DMS79 (cell line): ENCODE data around the gene GGT7.
A peak's percentile ranks its signal among the peaks of the same experiment; 100 is the strongest.
"Not testable (repeated sequence)": the region's sequence is repeated elsewhere in the genome, so short reads cannot be mapped to it uniquely, and the experiment has no call there.

Experiments
- DNase-seq: peaks from one replicate; lab custom pipeline; 2025; lab: John Stamatoyannopoulos, UW

The GGT7 gene

DNA sequence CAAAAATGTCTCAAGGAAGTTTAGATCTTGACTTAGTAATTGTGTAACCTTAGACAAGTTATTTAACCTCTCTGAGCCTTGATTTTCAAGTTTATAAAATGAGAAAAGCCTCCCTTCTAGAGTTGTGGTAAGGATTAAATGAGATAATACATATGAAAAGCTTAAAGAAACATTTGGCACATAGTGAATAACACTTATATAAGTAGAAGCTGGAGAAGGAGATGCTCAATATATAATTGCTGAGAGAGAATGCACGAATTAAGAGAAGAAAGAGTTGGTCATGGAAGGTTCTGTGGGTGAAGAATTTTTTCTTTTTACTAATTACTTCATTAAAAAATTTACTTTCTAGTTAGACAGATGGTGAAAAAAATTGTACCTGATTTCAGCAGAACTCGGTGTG, 9.0 kb upstream of the GGT7 start:
- no peak for DNase-seq

GRCh38 chr20:34880971-34881370, 8.3 kb upstream of the GGT7 start:
- not testable (repeated sequence) for DNase-seq

DNA sequence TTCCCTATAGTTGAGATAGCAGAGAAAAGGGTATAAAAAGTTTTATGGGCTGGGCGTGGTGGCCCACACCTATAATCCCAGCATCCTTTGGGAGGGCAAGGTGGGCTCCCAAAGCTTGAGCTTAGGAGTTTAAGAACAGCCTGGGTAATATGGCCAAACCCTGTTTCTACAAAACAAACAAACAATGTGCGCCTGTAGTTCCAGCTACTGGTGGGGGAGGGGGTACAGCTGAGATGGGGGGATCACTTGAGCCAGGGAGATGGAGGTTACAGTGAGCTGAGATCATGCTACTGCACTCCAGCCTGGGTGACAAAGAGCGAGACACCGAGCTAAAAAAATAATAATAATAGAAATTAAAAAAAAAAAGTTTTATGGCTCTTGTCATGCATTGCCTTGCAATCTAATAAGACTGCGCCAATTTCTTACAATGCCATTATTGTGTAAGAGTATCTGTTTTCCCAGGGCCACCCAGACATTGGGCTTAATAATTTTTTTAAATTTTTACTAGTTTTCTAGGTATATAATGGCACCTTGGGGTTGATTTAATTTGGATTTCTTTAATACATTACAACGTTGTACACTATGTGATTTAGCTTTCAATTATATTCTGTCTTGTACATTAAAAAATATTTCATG, 7.7 kb upstream of the GGT7 start:
- DNase-seq, result no peak

GRCh38 chr20:34876406-34877282, 4.0 kb upstream of the GGT7 start, which contains the start of gene ACSS2:
Gene ACSS2 (plus strand): TSS chr20:34876612. CDS start chr20:34876646, 34 bp downstream.
- no peak for DNase-seq

- peak; percentile 83 for DNase-seq
Observed at GRCh38 chr20:34875642-34876405, 3.2 kb upstream of the GGT7 start.

DNA sequence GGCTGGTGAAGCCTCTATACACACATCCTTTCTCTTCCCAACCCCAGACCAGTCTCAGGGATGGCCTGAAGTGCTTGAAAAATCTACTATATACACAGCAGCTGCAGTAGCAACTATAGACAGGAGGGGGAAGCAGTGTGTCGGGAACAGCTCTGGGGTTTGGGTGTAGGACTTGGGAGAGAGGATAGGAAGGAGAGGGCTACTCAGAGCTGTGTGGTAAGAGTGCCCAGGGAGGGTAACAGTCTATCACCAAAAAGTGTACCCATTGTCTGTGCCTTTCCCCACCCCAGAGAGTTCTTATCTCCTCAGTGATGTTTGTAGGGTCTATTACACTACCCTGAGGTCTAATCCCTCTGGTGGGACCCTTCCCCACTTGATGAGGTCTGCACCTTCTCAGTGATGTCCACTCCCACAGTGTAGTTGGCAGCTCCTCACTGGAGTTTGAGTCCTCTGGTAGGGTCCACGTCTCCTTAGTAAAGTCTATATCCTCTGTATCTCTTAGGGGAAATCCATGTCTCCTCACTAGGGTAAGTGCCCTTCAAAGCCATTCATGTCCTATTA, 1.5 kb upstream of the GGT7 start:
- peak; percentile 16 for DNase-seq

GRCh38 chr20:34873583-34874093, 982 bp upstream of the GGT7 start:
- DNase-seq, result no peak

DNA sequence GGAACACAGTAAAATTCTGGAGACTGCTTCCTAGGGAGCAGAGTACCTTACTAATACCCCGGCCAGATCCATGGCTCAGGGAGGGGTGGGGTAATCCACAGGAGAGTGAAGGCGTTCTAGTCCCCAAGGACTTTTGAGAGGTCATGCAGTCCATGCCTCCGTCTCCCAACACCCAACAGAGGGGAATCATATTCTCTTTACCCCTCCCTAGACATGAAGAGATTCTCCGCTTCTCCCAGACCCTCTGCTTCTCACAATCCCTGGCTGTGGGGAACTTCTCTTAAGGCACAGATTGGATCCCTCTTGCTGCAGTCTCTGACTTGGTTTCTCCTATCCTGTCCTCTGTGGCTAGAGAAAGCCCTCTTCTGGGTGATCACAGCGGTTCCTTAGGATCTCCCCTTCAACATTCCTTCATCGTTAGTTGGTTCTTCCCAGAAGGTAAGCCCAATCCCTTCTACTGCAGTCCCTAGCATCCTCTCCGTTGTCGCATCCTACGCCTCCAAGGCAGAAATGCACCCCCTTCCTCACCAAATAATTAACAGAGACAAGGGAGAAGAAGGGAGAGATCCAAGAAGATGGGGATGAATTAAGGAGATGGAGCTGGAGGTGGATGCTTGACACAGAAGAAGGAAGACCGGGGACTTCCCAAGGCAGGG, 562 bp downstream of the GGT7 start:
- DNase-seq, result no peak

DNA sequence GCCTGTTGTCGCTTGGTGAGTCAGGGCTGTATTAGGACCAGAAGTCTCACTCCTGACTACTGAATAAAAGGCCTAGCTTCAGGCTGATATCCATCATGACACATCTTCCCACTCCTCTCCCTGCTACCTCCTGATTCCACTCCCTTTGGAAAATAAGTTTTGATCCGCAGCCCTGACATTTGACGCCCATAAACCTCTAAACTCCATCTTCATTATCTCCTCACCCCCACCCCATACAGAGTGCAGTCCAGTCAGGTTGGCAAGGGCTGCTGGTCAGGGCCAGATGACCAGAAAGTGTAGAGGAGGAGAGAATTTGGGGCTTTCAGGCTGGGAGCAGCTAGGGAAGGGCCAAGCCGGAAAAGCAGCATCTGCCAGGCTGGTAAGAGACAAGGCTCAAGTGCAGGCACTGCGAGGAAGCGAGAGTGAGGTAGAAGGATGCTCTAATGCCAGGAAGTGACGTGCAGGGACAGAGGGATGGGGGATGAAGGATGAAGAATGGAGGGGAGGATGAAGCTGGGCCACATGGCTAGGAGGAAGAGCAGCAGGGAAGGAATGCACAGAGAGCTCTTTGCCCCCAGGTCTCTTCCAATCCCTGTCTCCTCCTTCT, 1.2 kb downstream of the GGT7 start:
- no peak for DNase-seq

GRCh38 chr20:34864216-34864615, 8.4 kb downstream of the GGT7 start:
- DNase-seq, result no peak

GRCh38 chr20:34863421-34863965, 9.2 kb downstream of the GGT7 start:
- no peak for DNase-seq

GRCh38 chr20:34862724-34863123, 9.9 kb downstream of the GGT7 start:
- no peak for DNase-seq

DNA sequence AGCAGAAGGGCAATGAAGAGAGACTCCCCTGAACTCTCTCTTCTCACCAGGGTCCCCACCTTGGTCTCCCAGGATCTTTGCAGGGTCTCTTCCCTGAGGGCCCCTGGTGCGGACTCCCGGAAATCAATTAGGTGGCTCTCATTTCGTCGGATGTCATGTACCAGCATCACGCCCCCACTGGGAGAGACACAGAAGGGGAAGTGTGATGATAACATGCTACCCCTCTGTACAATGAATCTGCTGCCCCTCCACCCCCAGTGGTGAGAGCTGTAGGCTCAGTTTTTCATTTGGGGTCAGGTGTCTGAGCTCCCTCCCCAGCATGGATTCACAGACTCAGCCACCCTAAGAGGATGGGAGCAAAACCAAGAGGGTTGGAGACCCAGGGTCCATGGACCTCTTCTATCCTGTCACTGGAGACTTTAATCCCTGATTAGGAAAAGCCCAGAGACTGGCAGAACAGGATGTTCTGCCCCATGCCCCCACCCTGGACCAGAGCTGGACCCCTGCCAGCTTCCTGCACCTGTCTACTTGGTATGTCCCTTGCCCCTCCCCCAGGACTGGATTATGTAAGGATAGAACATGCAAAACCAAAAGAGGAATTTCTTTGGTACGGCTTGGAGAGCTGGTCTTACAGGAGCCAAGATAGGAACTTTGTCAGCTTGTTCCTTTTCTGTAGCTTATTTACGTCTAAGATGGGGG, 11.1 kb downstream of the GGT7 start:
- DNase-seq, result no peak

DNA sequence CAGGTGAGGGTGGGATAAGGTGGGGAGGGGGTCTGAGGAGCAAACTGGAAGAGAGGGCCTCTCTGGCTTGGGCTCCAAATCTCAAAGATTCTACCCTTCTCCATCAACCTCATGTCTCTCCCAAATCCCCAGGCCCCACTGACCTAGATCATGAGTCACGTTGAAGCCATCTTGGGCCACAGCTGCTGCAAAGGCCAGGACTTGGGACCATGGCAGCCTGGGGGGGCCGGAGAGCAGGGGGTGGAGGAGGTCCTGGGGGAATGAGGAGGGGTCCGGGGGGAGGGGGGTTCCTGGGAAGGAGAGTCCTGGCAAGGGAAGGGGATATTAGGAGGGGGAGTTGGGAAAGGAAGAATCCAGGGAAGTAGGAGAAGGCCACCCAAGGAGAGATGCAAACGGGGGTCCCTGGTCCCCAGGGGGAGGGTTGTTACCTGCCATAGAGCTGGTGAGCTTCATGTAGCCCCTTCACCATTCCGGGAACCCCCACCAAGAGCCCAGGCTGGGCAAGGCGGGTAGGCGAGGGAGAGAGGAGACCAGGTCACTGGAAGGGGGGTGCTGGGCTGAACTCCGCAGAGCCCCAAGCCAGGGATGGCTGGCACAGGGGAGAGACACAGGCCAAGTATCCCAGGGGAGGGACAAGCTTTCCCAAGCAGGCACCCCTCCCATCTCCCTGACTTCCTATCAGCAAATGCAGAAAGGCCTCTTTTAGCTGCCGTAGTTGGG, 12.7 kb downstream of the GGT7 start:
- no peak for DNase-seq

DNA sequence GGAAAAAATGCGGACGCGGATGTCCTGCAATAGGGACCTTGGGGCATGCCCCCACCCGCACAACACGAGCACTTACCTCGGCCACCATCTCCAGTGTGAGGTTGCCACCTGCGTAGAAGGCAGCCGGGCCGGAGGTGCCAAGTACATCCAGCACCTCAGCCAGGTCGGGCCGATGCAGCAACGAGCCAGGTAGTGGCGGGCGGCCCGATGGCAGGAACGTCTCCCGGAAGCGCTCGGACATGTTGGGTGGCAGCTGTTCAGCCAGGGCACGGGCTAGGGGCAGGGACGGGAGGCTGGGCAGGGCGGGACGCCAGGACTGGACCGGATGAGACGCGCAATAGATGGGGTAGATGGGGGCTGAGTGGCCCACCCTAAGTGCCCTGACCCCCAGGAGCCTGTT, 13.3 kb downstream of the GGT7 start:
- no peak for DNase-seq

DNA sequence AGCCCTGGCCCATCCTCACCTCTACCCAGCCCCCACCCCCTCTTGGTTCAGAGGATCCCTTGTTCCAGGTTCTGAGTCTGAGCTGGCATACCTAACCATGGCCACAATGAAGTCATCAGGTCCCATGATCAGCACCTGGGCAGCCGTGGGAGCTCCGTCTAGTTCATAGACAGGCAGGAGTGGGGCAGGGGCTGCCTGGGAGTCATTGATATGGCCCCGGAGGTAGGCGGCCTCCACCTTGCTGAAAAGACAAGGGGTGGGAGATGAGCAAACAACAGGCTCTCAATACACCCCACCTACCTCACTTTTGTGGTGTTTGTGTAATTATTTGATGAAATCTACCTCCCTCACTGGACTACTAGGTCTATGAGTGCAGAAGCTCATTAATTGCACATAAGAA, 20.4 kb downstream of the GGT7 start:
- no peak for DNase-seq

GRCh38 chr20:34850969-34851368, 21.7 kb downstream of the GGT7 start:
- no peak for DNase-seq

DNA sequence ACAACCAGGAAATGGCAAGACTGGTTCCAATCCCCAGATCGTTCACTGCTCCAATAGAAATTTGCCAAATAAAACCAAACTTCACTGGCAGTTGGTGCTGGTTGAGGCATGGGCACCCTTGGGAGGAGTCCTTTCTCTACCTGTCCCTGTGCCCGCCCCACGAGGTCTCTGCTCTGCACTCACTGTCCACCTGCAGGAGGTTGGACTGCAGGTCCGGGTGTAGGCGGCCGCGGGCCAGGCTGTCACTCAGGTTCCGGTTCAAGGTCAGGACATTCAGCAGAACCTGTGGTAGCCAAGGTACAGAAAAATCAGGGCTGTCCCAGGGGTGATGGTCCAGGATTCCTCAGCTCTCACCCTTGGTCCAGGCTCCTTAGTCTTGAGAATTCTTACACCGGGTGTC, 22.9 kb downstream of the GGT7 start:
- DNase-seq, result no peak

GRCh38 chr20:34848597-34848996, 24.1 kb downstream of the GGT7 start:
- no peak for DNase-seq

GRCh38 chr20:34843421-34843820, 29.2 kb downstream of the GGT7 start:
- no peak for DNase-seq
